HG03066 (cell line): Measurements from ENCODE around the gene MRPS7.

Experiments used
- ATAC-seq: cut with Tn5 transposase; IDR thresholded peaks from one replicate; pipeline ENCODE4 v1.9.1; 2021; ENCODE audit warnings: low read depth; ENCODE audit not compliant: unreplicated experiment

Gene MRPS7

GRCh38 chr17:75301502-75302206 lies 40.0 kb downstream of the MRPS7 start:
- ATAC-seq = no peak

- ATAC-seq = no peak
These were observed 46.5 kb downstream of the MRPS7 start for GRCh38 chr17:75307957-75308731.

GRCh38 chr17:75308732-75309629 lies 47.3 kb downstream of the MRPS7 start:
- ATAC-seq = no peak

- no peak for ATAC-seq
These were observed 52.4 kb downstream of the MRPS7 start for GRCh38 chr17:75313941-75314551.

GRCh38 chr17:75315541-75316243 lies 54.0 kb downstream of the MRPS7 start:
- ATAC-seq = no peak
